Naive thymus-derived CD4-positive, alpha-beta T cell (primary cell): Measurements from ENCODE around the gene ZNF521. TPM values are rescaled to one million over a fixed set of nuclear protein-coding genes. Genes with fewer than 3 reads are reported as not detected.

ENCODE experiments used
- ATAC-seq: fragments of 150-1000 bp; cut with Tn5 transposase; 2 replicates; pipeline ENCODE4 v1.10.0; 2021; ENCODE audit warnings: mild to moderate bottlenecking, moderate library complexity
- CTCF ChIA-PET: fragments of 350-600 bp; sonication (Branson Sonifier 250); formaldehyde crosslinking; loops from one replicate; lab custom pipeline; 2021; ENCODE audit warnings: antibody characterized with exemption; lab: Charles Lee
- POLR2A ChIA-PET: fragments of 350-600 bp; sonication (Branson Sonifier 250); formaldehyde crosslinking; loops from one replicate; lab custom pipeline; 2021; ENCODE audit warnings: antibody characterized with exemption, inconsistent platforms; lab: Charles Lee
- DNase-seq, 9 donors: peaks; one replicate each; pipeline versions ENCODE4 v3.0.0 to v3.0.0-alpha.2; 2020 to 2022; ENCODE audit warnings: mixed read lengths in 1 of 9
- H3K27ac ChIP-seq: one replicate; pipeline ENCODE4 v1.7.0; 2013; ENCODE audit warnings: mild to moderate bottlenecking, low read depth, low read length, moderate library complexity
- H3K27me3 ChIP-seq, 2 donors: one replicate each; pipeline ENCODE4 v1.7.0; 2013; ENCODE audit warnings: low read length in 2 of 2, mild to moderate bottlenecking in 2 of 2, moderate library complexity in 2 of 2; ENCODE audit not compliant: control insufficient read depth in 2 of 2, insufficient read depth in 2 of 2
- H3K36me3 ChIP-seq, 3 experiments: 1 replicate in 2 of 3; 2 replicates in 1 of 3; pipeline ENCODE4 v1.7.0; 2013; ENCODE audit warnings: low read length in 3 of 3, mild to moderate bottlenecking in 3 of 3, moderate library complexity in 1 of 3; ENCODE audit not compliant: insufficient read depth in 3 of 3, control insufficient read depth in 2 of 3
- H3K4me1 ChIP-seq, 2 donors: one replicate each; pipeline ENCODE4 v1.7.0; 2013; ENCODE audit warnings: low read length in 2 of 2, mild to moderate bottlenecking in 2 of 2, moderate library complexity in 1 of 2; ENCODE audit not compliant: control insufficient read depth in 2 of 2, insufficient read depth in 2 of 2
- H3K4me3 ChIP-seq: 2 replicates; pipeline ENCODE4 v1.7.0; 2013; ENCODE audit warnings: mild to moderate bottlenecking, low read length
- H3K9me3 ChIP-seq, 3 experiments: 1 replicate in 2 of 3; 2 replicates in 1 of 3; pipeline ENCODE4 v1.7.0; 2013; ENCODE audit warnings: low read length in 3 of 3; ENCODE audit not compliant: control insufficient read depth in 2 of 3
- H3K27ac Mint-ChIP-seq, 9 donors: one replicate each; pipeline ENCODE4 v1.8.0; 2020 to 2022; ENCODE audit warnings: mixed read lengths in 9 of 9, mild to moderate bottlenecking in 8 of 9, moderate library complexity in 5 of 9, inconsistent platforms in 2 of 9
- H3K27me3 Mint-ChIP-seq, 5 donors: one replicate each; pipeline ENCODE4 v1.8.0; 2021 to 2022; ENCODE audit warnings: mixed read lengths in 5 of 5, mild to moderate bottlenecking in 1 of 5
- H3K36me3 Mint-ChIP-seq, 5 donors: one replicate each; pipeline ENCODE4 v1.8.0; 2020 to 2022; ENCODE audit warnings: mixed read lengths in 5 of 5, mild to moderate bottlenecking in 3 of 5, inconsistent platforms in 1 of 5
- H3K4me1 Mint-ChIP-seq, 7 donors: one replicate each; pipeline ENCODE4 v1.8.0; 2020 to 2022; ENCODE audit warnings: mixed read lengths in 7 of 7, mild to moderate bottlenecking in 3 of 7, inconsistent platforms in 1 of 7
- H3K4me3 Mint-ChIP-seq, 10 donors: one replicate each; pipeline ENCODE4 v1.8.0; 2020 to 2022; ENCODE audit warnings: mild to moderate bottlenecking in 10 of 10, mixed read lengths in 10 of 10, moderate library complexity in 6 of 10, inconsistent platforms in 2 of 10
- H3K9me3 Mint-ChIP-seq, 11 donors: one replicate each; pipeline ENCODE4 v1.8.0; 2020 to 2022; ENCODE audit warnings: mixed read lengths in 11 of 11, mild to moderate bottlenecking in 4 of 11, inconsistent platforms in 1 of 11, moderate library complexity in 1 of 11
- intact Hi-C, 2 donors: fragments of 100-400 bp; cut with micrococcal nuclease; formaldehyde crosslinking; loops; one replicate each; pipeline ENCODE4 v1.15.1; 2023
- polyA plus RNA-seq, 2 donors: library from polyadenylated mRNA; unstranded; fragments of 300-500 nt; fragmentation: Illumina TruSeq; gene quantifications; one replicate each; pipeline ENCODE4 v1.2.3, GENCODE V29; 2021
- total RNA-seq, 6 experiments: library from RNA in 5 of 6; stranded (reverse) in 5 of 6; gene quantifications; 1 replicate in 5 of 6; 2 replicates in 1 of 6; pipeline ENCODE4 v1.2.3 and lab custom pipeline; 2021 to 2026

ZNF521 gene
- total and polyA plus RNA-seq, 7 experiments from 2014 or later = 1.1 to 4.4 TPM; not detected in 5

DNA sequence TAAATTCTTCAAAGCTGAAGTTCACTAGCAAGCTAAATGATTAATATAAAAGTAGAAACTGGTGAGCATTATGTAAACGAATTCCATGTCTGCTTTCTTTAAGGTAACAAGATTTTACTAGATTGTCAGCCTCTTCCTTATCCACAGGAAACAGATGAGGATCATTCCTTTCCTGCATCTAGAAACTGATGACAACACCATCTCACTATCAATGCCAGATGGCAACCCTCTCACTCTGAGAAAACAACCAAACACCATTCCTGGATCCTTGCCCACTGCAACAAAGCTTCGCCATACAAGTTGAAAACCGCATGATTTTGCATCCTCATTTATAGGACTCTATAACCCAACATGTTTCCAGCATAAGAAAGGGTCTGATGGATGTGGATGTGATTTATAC is 122.9 kb downstream of the ZNF521 start:
- Mint-ChIP-seq H3K27me3 (peaks cover 0 to 27% (median 0%) of the 10 kb centered on the region in 5 donors), H3K4me1 (no peaks in the 10 kb centered on the region), H3K9me3 (peaks cover 0 to 3% (median 0%) of the 10 kb centered on the region in 11 donors), H3K36me3 (no peaks in the 10 kb centered on the region), H3K27ac (no peak overlapping the region), H3K4me3 (no peak overlapping the region)
- H3K27ac ChIP-seq = no peak overlapping the region
- no peak for ATAC-seq
- no peaks in the 10 kb centered on the region for H3K36me3 ChIP-seq
- DNase-seq = no peak
- ChIA-PET CTCF (no interaction called here), POLR2A (no interaction called here)
- no peaks in the 10 kb centered on the region for H3K9me3 ChIP-seq
- no peak overlapping the region for H3K4me3 ChIP-seq
- no peaks in the 10 kb centered on the region for H3K27me3 ChIP-seq
- intact Hi-C loops = no loop called here
- no peaks in the 10 kb centered on the region for H3K4me1 ChIP-seq

DNA sequence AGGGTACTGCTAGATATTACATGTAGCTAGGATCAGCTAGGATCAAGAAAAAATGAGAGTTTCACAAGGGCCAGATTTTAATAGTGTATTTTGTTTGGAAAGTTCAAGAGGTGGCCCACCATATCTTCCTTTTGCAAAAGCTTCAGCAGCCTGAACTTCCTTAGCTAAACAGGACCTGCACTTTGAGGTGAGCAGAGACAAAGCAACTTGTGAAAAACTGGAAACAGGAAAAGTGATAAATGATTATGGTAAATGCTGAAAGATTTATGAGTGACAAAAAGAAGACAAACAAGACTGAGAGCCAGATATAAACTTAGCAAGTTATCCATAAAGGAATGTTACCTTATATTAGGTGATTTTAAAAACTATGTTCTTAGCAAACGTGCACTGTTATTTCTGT is 123.6 kb downstream of the ZNF521 start:
- no peaks in the 10 kb centered on the region for H3K4me1 ChIP-seq
- H3K27ac Mint-ChIP-seq = no peak overlapping the region

DNA sequence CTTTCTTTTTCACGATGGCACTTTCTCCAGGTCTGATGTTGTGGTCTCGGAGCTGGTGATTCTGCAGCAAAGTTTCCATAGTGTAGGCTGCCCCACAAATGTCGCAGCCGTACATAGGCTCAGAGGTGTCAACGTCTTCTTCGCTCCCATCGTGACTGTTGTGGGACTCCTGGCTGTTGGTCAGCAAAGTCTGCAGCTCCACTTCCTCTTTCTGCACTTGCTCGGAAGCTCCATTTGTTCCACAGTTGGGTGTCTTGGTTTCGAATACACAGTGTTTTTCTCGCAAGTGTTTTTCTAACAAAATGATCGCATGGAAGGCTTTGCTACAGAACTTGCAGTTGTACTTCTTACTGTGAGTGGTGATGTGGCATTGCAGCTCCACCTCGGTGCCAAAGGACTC is 126.8 kb downstream of the ZNF521 start:
- H3K27me3 ChIP-seq = no peaks in the 10 kb centered on the region
- CTCF ChIA-PET = no interaction called here

More for the DNA sequence above, 123.6 kb downstream of the ZNF521 start:
- H3K4me3 ChIP-seq = no peak overlapping the region
- H3K27ac ChIP-seq = no peak overlapping the region
- no peaks in the 10 kb centered on the region for H3K36me3 ChIP-seq
- intact Hi-C loops = no loop called here
- ATAC-seq (no peak), DNase-seq (no peak)
- ChIA-PET POLR2A (no interaction called here), CTCF (no interaction called here)
- H3K4me3 Mint-ChIP-seq = no peak overlapping the region
- H3K4me1 Mint-ChIP-seq = no peaks in the 10 kb centered on the region
- peaks cover 0 to 4% (median 0%) of the 10 kb centered on the region in 11 donors for H3K9me3 Mint-ChIP-seq
- H3K27me3 ChIP-seq = no peaks in the 10 kb centered on the region
- peaks cover 0 to 22% (median 0%) of the 10 kb centered on the region in 5 donors for H3K27me3 Mint-ChIP-seq
- H3K36me3 Mint-ChIP-seq = no peaks in the 10 kb centered on the region
- H3K9me3 ChIP-seq = no peaks in the 10 kb centered on the region

DNA sequence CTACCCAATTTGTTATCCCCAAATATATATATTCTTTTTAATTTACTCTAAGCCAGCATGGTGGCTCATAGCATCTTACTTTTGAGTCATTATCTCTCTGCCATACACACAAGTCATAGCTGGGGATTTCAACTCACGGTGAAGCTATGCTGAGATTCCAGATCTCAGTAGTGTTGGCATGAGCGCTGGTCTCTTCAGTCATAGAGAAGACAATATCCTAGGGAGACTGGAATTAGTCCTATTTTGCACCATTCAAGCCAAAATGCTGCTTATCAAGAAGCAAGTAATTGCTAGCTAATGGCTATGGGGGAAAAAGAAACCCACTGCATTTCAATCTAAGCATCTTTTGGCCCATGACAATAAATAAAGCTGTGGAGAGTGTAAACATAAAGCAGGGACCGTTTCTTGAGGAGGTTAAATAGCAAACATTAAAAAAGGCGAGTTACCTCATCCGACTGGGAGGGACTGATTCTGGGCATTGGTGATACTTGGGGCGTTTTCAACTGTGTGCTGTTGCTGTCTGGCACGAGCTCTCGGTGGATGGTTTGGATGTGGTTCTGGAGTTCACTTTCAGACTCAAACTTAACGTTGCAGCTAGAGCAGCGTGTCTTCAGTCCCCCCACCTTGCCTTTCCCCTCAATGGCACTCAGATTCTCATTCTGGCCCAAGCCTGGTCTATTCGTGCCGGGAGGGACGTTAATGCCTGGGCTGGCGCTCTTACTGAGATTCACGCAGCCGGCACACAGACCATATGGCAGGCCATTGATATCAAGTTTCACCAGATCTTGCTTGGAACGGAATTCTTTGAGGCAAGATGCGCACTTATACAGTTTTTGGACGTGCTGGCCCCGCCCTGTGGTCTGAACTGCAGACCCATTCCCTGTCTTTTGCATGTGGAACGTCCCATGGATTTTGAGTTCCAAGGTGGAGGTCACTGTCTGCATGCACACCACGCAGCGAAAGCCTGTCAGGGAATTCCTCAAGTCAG is 127.8 kb downstream of the ZNF521 start:
- Histone ChIP-seq H3K36me3 (no peaks in the 10 kb centered on the region), H3K27me3 (no peaks in the 10 kb centered on the region), H3K9me3 (no peaks in the 10 kb centered on the region), H3K4me3 (no peak overlapping the region), H3K4me1 (no peaks in the 10 kb centered on the region), H3K27ac (no peak overlapping the region)
- no peaks in the 10 kb centered on the region for H3K4me1 Mint-ChIP-seq
- H3K27me3 Mint-ChIP-seq = peaks cover 0 to 8% (median under 1%) of the 10 kb centered on the region in 5 donors
- DNase-seq (no peak), ATAC-seq (no peak)
- peaks cover 0 to 8% (median 0%) of the 10 kb centered on the region in 11 donors for H3K9me3 Mint-ChIP-seq
- no peak overlapping the region for H3K27ac Mint-ChIP-seq
- intact Hi-C loops = no loop called here
- no peak overlapping the region for H3K4me3 Mint-ChIP-seq
- ChIA-PET POLR2A (no interaction called here), CTCF (no interaction called here)
- H3K36me3 Mint-ChIP-seq = no peaks in the 10 kb centered on the region

More for the DNA sequence above, 126.8 kb downstream of the ZNF521 start:
- peaks cover 0 to 8% (median 0%) of the 10 kb centered on the region in 11 donors for H3K9me3 Mint-ChIP-seq
- Histone ChIP-seq H3K9me3 (no peaks in the 10 kb centered on the region), H3K36me3 (no peaks in the 10 kb centered on the region), H3K4me3 (no peak overlapping the region), H3K4me1 (no peaks in the 10 kb centered on the region), H3K27ac (no peak overlapping the region)
- H3K27me3 Mint-ChIP-seq = peaks cover 0 to 12% (median 0%) of the 10 kb centered on the region in 5 donors
- no peaks in the 10 kb centered on the region for H3K36me3 Mint-ChIP-seq
- no peak overlapping the region for H3K4me3 Mint-ChIP-seq
- no peaks in the 10 kb centered on the region for H3K4me1 Mint-ChIP-seq
- DNase-seq = no peak
- POLR2A ChIA-PET = no interaction called here
- intact Hi-C loops = no loop called here
- no peak overlapping the region for H3K27ac Mint-ChIP-seq
- ATAC-seq = peak; percentile 48

DNA sequence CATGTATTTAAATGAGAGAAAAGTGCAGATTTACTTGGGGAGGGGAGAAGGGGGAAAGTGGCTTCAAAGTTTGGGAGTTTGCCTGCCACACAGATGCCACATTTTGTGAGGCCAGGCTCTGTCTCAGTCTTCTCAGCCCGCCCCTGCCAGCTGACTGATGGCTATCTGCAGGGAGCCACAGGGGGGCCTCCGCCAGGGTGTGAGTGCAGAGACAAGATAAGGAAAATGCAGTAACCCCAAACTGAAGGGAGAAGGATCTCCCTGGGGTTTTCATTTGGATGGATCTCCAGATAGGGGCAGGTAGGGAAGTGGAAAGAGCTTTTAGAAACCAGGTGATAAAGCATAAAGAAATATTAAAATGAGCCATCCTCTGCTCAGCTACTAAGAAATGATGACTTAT is 128.8 kb downstream of the ZNF521 start:
- no peaks in the 10 kb centered on the region for H3K4me1 Mint-ChIP-seq
- peaks cover 0 to 8% (median 0%) of the 10 kb centered on the region in 11 donors for H3K9me3 Mint-ChIP-seq
- H3K36me3 Mint-ChIP-seq = no peaks in the 10 kb centered on the region
- Histone ChIP-seq H3K9me3 (no peaks in the 10 kb centered on the region), H3K4me1 (no peaks in the 10 kb centered on the region), H3K36me3 (no peaks in the 10 kb centered on the region), H3K27me3 (no peaks in the 10 kb centered on the region), H3K4me3 (no peak overlapping the region), H3K27ac (no peak overlapping the region)
- ATAC-seq = no peak
- no peak overlapping the region for H3K4me3 Mint-ChIP-seq
- POLR2A ChIA-PET = no interaction called here
- peaks cover 0 to 4% (median under 1%) of the 10 kb centered on the region in 5 donors for H3K27me3 Mint-ChIP-seq
- H3K27ac Mint-ChIP-seq = no peak overlapping the region
- CTCF ChIA-PET = no interaction called here
- no peak for DNase-seq
- intact Hi-C loops = no loop called here

DNA sequence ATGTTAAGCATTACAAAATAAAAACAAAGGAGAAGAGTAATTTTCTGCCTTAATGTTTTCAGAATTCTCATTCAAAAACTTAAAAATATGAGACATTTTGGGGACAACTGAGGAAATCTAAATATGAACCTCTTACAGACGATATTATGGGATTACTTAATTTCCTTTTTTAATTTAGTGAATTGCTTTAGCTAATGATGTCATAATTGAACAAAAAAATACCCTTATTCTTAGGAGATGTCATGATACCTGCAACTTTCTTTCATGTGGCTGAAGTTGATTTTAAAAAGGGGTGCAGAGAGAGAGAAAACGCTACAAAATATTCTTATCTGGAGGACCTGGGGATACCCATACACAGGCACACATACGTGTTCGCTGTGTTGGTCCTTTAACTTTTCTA is 129.3 kb downstream of the ZNF521 start:
- Histone ChIP-seq H3K9me3 (no peaks in the 10 kb centered on the region), H3K4me1 (no peaks in the 10 kb centered on the region), H3K27ac (no peak overlapping the region), H3K4me3 (no peak overlapping the region), H3K36me3 (no peaks in the 10 kb centered on the region), H3K27me3 (no peaks in the 10 kb centered on the region)
- Mint-ChIP-seq H3K4me3 (no peak overlapping the region), H3K27ac (no peak overlapping the region), H3K36me3 (peaks cover 0 to 4% (median 0%) of the 10 kb centered on the region in 5 donors), H3K4me1 (no peaks in the 10 kb centered on the region), H3K9me3 (peaks cover 0 to 13% (median 0%) of the 10 kb centered on the region in 11 donors), H3K27me3 (peaks cover 0 to 5% (median 0%) of the 10 kb centered on the region in 5 donors)
- no peak for ATAC-seq
- no peak for DNase-seq
- intact Hi-C loops = no loop called here
- POLR2A ChIA-PET = no interaction called here
- CTCF ChIA-PET = no interaction called here
